Peyer's patch (tissue), 4 donors: ENCODE results near the gene CLMP.

ENCODE experiments used
- POLR2A ChIP-seq, 2 donors: fragments of 450-650 bp; IDR thresholded peaks; one replicate each; pipeline ENCODE4 v1.5.1; 2017; ENCODE audit warnings: antibody characterized with exemption in 2 of 2, mild to moderate bottlenecking in 2 of 2, moderate library complexity in 2 of 2
- TF ChIP-seq, protein P1 (sequence below), 6 experiments: fragments of 450-650 bp in 4 of 6; fragments of 200-600 bp in 2 of 6; sonication (generic) in 1 of 6; IDR thresholded peaks; one replicate each; pipeline ENCODE4 v1.5.1; 2017 to 2019; ENCODE audit warnings: antibody characterized with exemption in 6 of 6, mild to moderate bottlenecking in 3 of 6, moderate library complexity in 1 of 6

DNA sequence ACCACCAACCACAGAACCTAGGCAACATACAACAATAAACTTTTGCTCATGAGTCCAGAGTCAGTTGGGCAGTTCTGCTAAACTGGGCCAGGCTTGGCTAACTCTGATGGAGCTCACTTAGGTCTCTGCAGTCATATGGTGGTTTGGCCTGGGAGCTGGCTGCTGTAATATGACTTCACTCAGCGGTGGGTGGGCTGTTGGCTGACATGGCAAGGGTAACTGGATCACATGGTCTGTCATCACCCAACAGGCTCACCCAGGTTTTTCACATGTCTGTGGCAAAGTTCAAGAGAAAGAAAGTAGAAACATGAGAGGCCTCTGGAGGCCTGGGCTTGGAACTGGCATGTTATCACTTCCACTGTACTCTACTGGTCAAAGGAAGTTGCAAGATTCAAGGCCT is 43.2 kb upstream of the CLMP start:
- TF ChIP-seq, protein P1, sequence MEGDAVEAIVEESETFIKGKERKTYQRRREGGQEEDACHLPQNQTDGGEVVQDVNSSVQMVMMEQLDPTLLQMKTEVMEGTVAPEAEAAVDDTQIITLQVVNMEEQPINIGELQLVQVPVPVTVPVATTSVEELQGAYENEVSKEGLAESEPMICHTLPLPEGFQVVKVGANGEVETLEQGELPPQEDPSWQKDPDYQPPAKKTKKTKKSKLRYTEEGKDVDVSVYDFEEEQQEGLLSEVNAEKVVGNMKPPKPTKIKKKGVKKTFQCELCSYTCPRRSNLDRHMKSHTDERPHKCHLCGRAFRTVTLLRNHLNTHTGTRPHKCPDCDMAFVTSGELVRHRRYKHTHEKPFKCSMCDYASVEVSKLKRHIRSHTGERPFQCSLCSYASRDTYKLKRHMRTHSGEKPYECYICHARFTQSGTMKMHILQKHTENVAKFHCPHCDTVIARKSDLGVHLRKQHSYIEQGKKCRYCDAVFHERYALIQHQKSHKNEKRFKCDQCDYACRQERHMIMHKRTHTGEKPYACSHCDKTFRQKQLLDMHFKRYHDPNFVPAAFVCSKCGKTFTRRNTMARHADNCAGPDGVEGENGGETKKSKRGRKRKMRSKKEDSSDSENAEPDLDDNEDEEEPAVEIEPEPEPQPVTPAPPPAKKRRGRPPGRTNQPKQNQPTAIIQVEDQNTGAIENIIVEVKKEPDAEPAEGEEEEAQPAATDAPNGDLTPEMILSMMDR (IDR thresholded peaks at IDR 0.05) = no peak
- TF ChIP-seq POLR2A (IDR thresholded peaks at IDR 0.05) = no peak
